GM23248 (cell line): ENCODE data around the gene KRT2.

Source experiments
- EZH2 ChIP-seq: fragments of 200-600 bp; sonication (generic); IDR thresholded peaks from 2 replicates; pipeline ENCODE4 v1.6.1; 2018; ENCODE audit warnings: antibody characterized with exemption, mild to moderate bottlenecking; ENCODE audit not compliant: insufficient read depth, poor library complexity, severe bottlenecking
- EZH2phosphoT487 ChIP-seq: fragments of 200-600 bp; sonication (generic); IDR thresholded peaks from 2 replicates; pipeline ENCODE4 v1.6.1; 2018; ENCODE audit warnings: antibody characterized with exemption, moderate library complexity, mild to moderate bottlenecking, low read depth; ENCODE audit not compliant: insufficient read depth

DNA sequence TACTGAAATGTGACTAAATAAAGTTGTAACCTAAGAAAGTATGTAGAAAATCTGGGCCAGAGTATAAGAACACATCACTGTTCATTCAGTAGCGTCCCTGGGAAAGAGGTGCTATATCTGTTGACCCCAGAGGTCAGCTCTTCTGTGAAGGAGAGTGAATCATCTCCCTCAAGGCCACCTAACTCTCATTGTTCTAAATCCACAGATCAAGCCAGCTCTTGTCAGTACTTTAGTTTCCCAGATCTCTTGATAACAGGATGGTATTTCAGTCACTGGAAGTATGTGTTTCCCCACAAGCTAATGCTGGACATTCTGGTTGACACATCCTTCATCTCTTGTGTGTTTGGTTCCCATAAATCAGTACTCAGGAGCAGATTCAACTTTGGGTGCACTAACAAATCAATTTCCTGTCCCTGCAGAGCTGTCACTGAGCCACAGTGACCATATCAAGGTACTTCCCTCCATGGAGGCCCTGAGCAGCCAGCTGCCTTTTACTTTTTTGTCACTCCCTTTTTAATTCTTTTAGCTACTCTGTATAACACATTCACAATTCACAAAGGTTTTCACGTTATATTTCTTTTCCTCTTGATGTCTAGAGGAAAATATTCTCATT lies 20.4 kb upstream of the KRT2 start:
- TF ChIP-seq EZH2, result no peak
- no peak for TF ChIP-seq EZH2phosphoT487
